PC-9 (cell line): Measurements from ENCODE around the gene CYP4F8. TPM values are rescaled to one million over a fixed set of nuclear protein-coding genes. Genes with fewer than 3 reads are reported as not detected.
"Not testable (repeated sequence)": the region's sequence is repeated elsewhere in the genome, so short reads cannot be mapped to it uniquely, and the experiment has no call there.

Source experiments
- BruUV-seq: library from RNA; stranded (reverse); fragments of 400-500 nt; replicated peaks from 2 replicates; lab custom pipeline; 2021; lab: Mats Ljungman, UMichigan
- CTCF ChIA-PET: fragments of 300-600 bp; sonication (Branson Sonifier 250); formaldehyde crosslinking; loops from one replicate; lab custom pipeline; 2022; ENCODE audit warnings: antibody characterized with exemption; lab: Charles Lee
- POLR2A ChIA-PET: fragments of 300-600 bp; sonication (Branson Sonifier 250); formaldehyde crosslinking; loops from one replicate; lab custom pipeline; 2022; ENCODE audit warnings: antibody characterized with exemption; ENCODE audit not compliant: unreplicated experiment; lab: Charles Lee
- DNase-seq, 2 experiments: peaks; one replicate each; pipeline versions ENCODE4 v3.0.0 to v3.0.0-alpha.2; 2015 to 2022; ENCODE audit warnings: mixed read lengths in 1 of 2
- H2AFZ ChIP-seq: fragments of 200-600 bp; sonication (generic); 2 replicates; pipeline ENCODE4 v1.8.1; 2017; ENCODE audit warnings: antibody characterized with exemption
- H3F3A ChIP-seq: fragments of 200-600 bp; sonication (generic); 2 replicates; pipeline ENCODE4 v1.8.1; 2017; ENCODE audit warnings: antibody characterized with exemption, mild to moderate bottlenecking, low read depth; ENCODE audit not compliant: insufficient read depth
- H3K27ac ChIP-seq: fragments of 200-600 bp; sonication (generic); 2 replicates; pipeline ENCODE4 v1.6.1; 2016; ENCODE audit warnings: mixed run types
- H3K27me3 ChIP-seq: fragments of 200-600 bp; sonication (generic); 2 replicates; pipeline ENCODE4 v1.6.1; 2016; ENCODE audit warnings: low read depth, mixed run types; ENCODE audit not compliant: insufficient read depth
- H3K36me3 ChIP-seq: fragments of 200-600 bp; sonication (generic); 2 replicates; pipeline ENCODE4 v1.6.1; 2016; ENCODE audit warnings: low read depth, mixed run types
- H3K4me1 ChIP-seq: fragments of 200-600 bp; sonication (generic); replicated peaks from 2 replicates; pipeline ENCODE4 v1.6.1; 2016; ENCODE audit warnings: mixed run types; ENCODE audit not compliant: insufficient read depth
- H3K4me2 ChIP-seq: fragments of 200-600 bp; sonication (generic); 2 replicates; pipeline ENCODE4 v1.6.1; 2017; ENCODE audit warnings: mixed run types
- H3K4me3 ChIP-seq: fragments of 200-600 bp; sonication (generic); 2 replicates; pipeline ENCODE4 v1.6.1; 2016; ENCODE audit warnings: mixed run types
- H3K79me2 ChIP-seq: fragments of 200-600 bp; sonication (generic); 2 replicates; pipeline ENCODE4 v1.6.1; 2017; ENCODE audit warnings: low read depth, mixed run types
- H3K9me2 ChIP-seq: fragments of 200-600 bp; sonication (generic); 2 replicates; pipeline ENCODE4 v1.8.1; 2017; ENCODE audit warnings: mild to moderate bottlenecking; ENCODE audit not compliant: insufficient read depth
- H3K9me3 ChIP-seq: fragments of 200-600 bp; sonication (generic); 2 replicates; pipeline ENCODE4 v1.8.1; 2016; ENCODE audit warnings: low read depth; ENCODE audit not compliant: insufficient read depth
- H4K20me1 ChIP-seq: fragments of 200-600 bp; sonication (generic); 2 replicates; pipeline ENCODE4 v1.8.1; 2017; ENCODE audit not compliant: insufficient read depth
- EZH2 ChIP-seq: fragments of 200-600 bp; sonication (generic); IDR thresholded peaks from 2 replicates; pipeline ENCODE4 v1.8.0; 2017; ENCODE audit warnings: antibody characterized with exemption, low read depth
- intact Hi-C: fragments of 100-400 bp; cut with micrococcal nuclease; formaldehyde crosslinking; loops from one replicate; pipeline ENCODE4 v1.10.0; 2022; ENCODE audit not compliant: unreplicated experiment
- total RNA-seq: library from RNA; stranded (reverse); gene quantifications from 2 replicates; pipeline ENCODE4 v1.2.3, GENCODE V29; 2021
- TF ChIP-seq, protein P1 (sequence below): fragments of 200-600 bp; sonication (generic); conservative IDR thresholded peaks from 2 replicates; pipeline ENCODE4 v1.6.1; 2017; ENCODE audit warnings: mixed run types, antibody characterized with exemption, mild to moderate bottlenecking, moderate library complexity

The CYP4F8 gene
- total RNA-seq, 1 experiment from 2014 or later, result not detected

DNA sequence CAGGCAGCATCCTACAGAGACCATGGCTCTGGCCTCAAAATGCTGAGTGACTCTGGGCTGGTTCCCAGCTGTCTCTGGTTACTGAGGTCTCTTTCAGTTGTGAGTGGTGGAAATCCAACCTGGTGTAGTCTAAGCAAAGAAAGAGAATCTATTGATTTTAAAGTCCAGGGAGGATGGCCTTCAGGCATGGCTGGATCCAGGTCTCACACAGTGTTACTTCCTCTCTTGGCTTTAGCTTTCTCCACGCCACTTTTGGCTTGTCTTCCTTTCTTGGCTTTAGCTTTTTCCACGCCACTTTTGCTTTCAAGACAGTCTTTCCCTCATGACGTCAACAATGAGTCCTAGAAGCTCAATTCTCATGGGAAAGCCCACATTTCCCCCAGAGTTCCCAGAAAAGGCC, 29.8 kb downstream of the CYP4F8 start:
- no peak for TF ChIP-seq EZH2
- TF ChIP-seq, protein P1, sequence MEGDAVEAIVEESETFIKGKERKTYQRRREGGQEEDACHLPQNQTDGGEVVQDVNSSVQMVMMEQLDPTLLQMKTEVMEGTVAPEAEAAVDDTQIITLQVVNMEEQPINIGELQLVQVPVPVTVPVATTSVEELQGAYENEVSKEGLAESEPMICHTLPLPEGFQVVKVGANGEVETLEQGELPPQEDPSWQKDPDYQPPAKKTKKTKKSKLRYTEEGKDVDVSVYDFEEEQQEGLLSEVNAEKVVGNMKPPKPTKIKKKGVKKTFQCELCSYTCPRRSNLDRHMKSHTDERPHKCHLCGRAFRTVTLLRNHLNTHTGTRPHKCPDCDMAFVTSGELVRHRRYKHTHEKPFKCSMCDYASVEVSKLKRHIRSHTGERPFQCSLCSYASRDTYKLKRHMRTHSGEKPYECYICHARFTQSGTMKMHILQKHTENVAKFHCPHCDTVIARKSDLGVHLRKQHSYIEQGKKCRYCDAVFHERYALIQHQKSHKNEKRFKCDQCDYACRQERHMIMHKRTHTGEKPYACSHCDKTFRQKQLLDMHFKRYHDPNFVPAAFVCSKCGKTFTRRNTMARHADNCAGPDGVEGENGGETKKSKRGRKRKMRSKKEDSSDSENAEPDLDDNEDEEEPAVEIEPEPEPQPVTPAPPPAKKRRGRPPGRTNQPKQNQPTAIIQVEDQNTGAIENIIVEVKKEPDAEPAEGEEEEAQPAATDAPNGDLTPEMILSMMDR, result no peak
- no peaks in the 10 kb centered on the region for H4K20me1 ChIP-seq
- H3K4me3 ChIP-seq, result no peak overlapping the region
- no peaks in the 10 kb centered on the region for H3K27me3 ChIP-seq
- H3K4me2 ChIP-seq, result no peak overlapping the region
- peaks cover 19% of the 10 kb centered on the region for H3F3A ChIP-seq
- DNase-seq, result no peak
- CTCF ChIA-PET, result no interaction called here
- peaks cover 30% of the 10 kb centered on the region for H3K4me1 ChIP-seq
- no peak overlapping the region for H3K27ac ChIP-seq
- H3K79me2 ChIP-seq, result 0 out of 2 replicates have a peak, but pooled peaks cover 6% of the 10 kb centered on the region
- H2AFZ ChIP-seq, result no peak overlapping the region
- POLR2A ChIA-PET, result interaction anchor here (0.6 to 0.7 kb wide), 2 partner anchors 57 to 193 kb away, joined by 3 to 5 read pairs; no protein-coding TSS in a partner anchor
- H3K9me3 ChIP-seq, result no peaks in the 10 kb centered on the region
- no TSS peak for BruUV-seq
- intact Hi-C loops, result no loop called here
- H3K36me3 ChIP-seq, result no peaks in the 10 kb centered on the region
- H3K9me2 ChIP-seq, result no peaks in the 10 kb centered on the region

GRCh38 chr19:15649526-15649925, 34.5 kb downstream of the CYP4F8 start:
- no peaks in the 10 kb centered on the region for H3K4me1 ChIP-seq
- intact Hi-C loops, result no loop called here
- ChIA-PET POLR2A (interaction anchor here (0.6 kb wide), 1 partner anchor 15 kb away, joined by 4 read pairs; no protein-coding TSS in a partner anchor), CTCF (no interaction called here)
- no peaks in the 10 kb centered on the region for H3K9me3 ChIP-seq
- no TSS peak for BruUV-seq
- no peak overlapping the region for H3K4me2 ChIP-seq
- no peaks in the 10 kb centered on the region for H4K20me1 ChIP-seq
- H3K4me3 ChIP-seq, result no peak overlapping the region
- TF ChIP-seq, protein P1, result no peak
- TF ChIP-seq EZH2, result no peak
- H3K27ac ChIP-seq, result no peak overlapping the region
- no peaks in the 10 kb centered on the region for H3K36me3 ChIP-seq
- no peak for DNase-seq
- no peak overlapping the region for H2AFZ ChIP-seq
- no peaks in the 10 kb centered on the region for H3K9me2 ChIP-seq
- no peaks in the 10 kb centered on the region for H3K79me2 ChIP-seq
- H3F3A ChIP-seq, result no peaks in the 10 kb centered on the region
- H3K27me3 ChIP-seq, result no peaks in the 10 kb centered on the region

DNA sequence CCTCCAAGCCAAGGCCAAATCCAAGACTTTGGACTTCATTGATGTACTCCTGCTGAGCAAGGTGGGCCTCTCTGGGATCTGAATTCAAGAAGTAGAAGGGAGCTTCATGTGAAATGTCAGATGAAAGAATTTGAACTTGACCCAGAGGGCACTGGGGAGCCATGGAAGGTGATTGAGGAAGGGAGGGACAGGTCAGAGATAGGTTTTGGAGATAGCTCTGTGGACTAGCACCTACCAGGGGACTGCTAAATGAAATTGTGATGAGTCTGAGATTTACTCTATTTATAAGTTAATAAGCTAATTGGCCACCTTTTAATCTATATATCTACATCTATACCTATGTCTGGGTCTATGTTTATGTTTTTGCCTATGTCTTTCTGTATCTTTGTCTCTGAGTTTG, 35.1 kb downstream of the CYP4F8 start:
- DNase-seq, result not testable (repeated sequence)

GRCh38 chr19:15651791-15652190, 36.8 kb downstream of the CYP4F8 start:
- no peak overlapping the region for H3K4me2 ChIP-seq
- BruUV-seq, result no TSS peak
- H3K9me2 ChIP-seq, result no peaks in the 10 kb centered on the region
- no peaks in the 10 kb centered on the region for H3K79me2 ChIP-seq
- DNase-seq, result no peak
- H3K36me3 ChIP-seq, result no peaks in the 10 kb centered on the region
- H3K9me3 ChIP-seq, result no peaks in the 10 kb centered on the region
- H3K4me3 ChIP-seq, result no peak overlapping the region
- POLR2A ChIA-PET, result no interaction called here
- no peaks in the 10 kb centered on the region for H3K4me1 ChIP-seq
- no peak overlapping the region for H2AFZ ChIP-seq
- H3F3A ChIP-seq, result no peaks in the 10 kb centered on the region
- H3K27ac ChIP-seq, result no peak overlapping the region
- CTCF ChIA-PET, result no interaction called here
- TF ChIP-seq EZH2, result no peak
- TF ChIP-seq, protein P1, result no peak
- intact Hi-C loops, result no loop called here
- no peaks in the 10 kb centered on the region for H3K27me3 ChIP-seq
- no peaks in the 10 kb centered on the region for H4K20me1 ChIP-seq

More for the DNA sequence above, 35.1 kb downstream of the CYP4F8 start:
- H3K79me2 ChIP-seq, H3K27ac ChIP-seq, H3K36me3 ChIP-seq, H3K4me2 ChIP-seq, H3K27me3 ChIP-seq, H4K20me1 ChIP-seq, BruUV-seq, H3F3A ChIP-seq, intact Hi-C loops, H3K4me1 ChIP-seq, H2AFZ ChIP-seq, H3K9me2 ChIP-seq, CTCF ChIA-PET, H3K4me3 ChIP-seq, H3K9me3 ChIP-seq: not testable (repeated sequence)
- POLR2A ChIA-PET, result interaction anchor here (0.6 kb wide), 1 partner anchor 15 kb away, joined by 4 read pairs; no protein-coding TSS in a partner anchor
